Chondrocyte (in vitro differentiated cells): ENCODE measurements around the gene BCL2A1. TPM values are rescaled to one million over a fixed set of nuclear protein-coding genes. Genes with fewer than 3 reads are reported as not detected.
"Not testable (repeated sequence)": the region's sequence is repeated elsewhere in the genome, so short reads cannot be mapped to it uniquely, and the experiment has no call there.

Experiments used
- DNase-seq: peaks from one replicate; pipeline ENCODE4 v3.0.0; 2021; ENCODE audit warnings: mixed read lengths, low spot score
- H3K27ac Mint-ChIP-seq: one replicate; pipeline ENCODE4 v1.8.0; 2021; ENCODE audit warnings: mild to moderate bottlenecking, moderate library complexity, mixed read lengths; ENCODE audit not compliant: unreplicated experiment
- H3K27me3 Mint-ChIP-seq: 2 replicates; pipeline ENCODE4 v1.8.0; 2021; ENCODE audit warnings: low read depth, mixed read lengths
- H3K36me3 Mint-ChIP-seq: 2 replicates; pipeline ENCODE4 v1.8.0; 2021; ENCODE audit warnings: low read depth, mixed read lengths
- H3K4me1 Mint-ChIP-seq: 2 replicates; pipeline ENCODE4 v1.8.0; 2021; ENCODE audit warnings: low read depth, mild to moderate bottlenecking, mixed read lengths
- H3K4me3 Mint-ChIP-seq: one replicate; pipeline ENCODE4 v1.8.0; 2021; ENCODE audit warnings: mild to moderate bottlenecking, moderate library complexity, mixed read lengths; ENCODE audit not compliant: unreplicated experiment
- H3K9me3 Mint-ChIP-seq: 2 replicates; pipeline ENCODE4 v1.8.0; 2021; ENCODE audit warnings: low read depth, mixed read lengths
- total RNA-seq: library from RNA; stranded (reverse); gene quantifications from 3 replicates; pipeline ENCODE4 v1.2.1, GENCODE V29; 2021
- TF ChIP-seq, protein P1 (sequence below): fragments of 200-600 bp; sonication (generic); IDR thresholded peaks from 2 replicates; pipeline ENCODE4 v1.5.0; 2021; ENCODE audit warnings: antibody characterized with exemption, mild to moderate bottlenecking, moderate library complexity

Gene BCL2A1
- total RNA-seq, 1 donor from 2014 or later: not detected

DNA sequence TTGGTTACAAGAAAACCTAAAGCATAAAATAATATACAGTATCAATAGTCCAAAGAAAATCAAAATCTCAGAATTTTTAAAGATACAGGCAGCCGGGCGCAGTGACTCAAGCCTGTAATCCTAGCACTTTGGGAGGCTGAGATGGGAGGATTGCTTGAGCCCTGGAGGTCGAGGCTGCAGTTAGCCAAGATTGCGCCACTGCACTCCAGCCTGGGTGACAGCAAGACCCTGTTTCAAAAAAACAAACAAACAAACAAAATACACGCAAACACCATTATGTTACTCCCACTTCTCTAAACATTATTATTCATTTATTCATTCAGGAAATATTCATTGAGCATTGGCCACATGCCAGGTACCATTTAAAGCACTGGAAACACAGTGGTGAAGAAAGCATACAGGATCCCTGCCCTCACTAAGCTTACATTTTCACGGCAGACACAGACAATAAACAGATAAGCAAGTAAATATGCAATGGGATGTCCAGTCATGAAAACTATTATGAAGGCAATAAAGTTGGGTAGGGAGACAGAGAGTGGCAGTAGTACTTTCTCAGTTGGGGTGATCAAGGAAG, 6.7 kb downstream of the BCL2A1 start:
- no peak overlapping the region for H3K4me3 Mint-ChIP-seq
- no peaks in the 10 kb centered on the region for H3K27me3 Mint-ChIP-seq
- TF ChIP-seq, protein P1, sequence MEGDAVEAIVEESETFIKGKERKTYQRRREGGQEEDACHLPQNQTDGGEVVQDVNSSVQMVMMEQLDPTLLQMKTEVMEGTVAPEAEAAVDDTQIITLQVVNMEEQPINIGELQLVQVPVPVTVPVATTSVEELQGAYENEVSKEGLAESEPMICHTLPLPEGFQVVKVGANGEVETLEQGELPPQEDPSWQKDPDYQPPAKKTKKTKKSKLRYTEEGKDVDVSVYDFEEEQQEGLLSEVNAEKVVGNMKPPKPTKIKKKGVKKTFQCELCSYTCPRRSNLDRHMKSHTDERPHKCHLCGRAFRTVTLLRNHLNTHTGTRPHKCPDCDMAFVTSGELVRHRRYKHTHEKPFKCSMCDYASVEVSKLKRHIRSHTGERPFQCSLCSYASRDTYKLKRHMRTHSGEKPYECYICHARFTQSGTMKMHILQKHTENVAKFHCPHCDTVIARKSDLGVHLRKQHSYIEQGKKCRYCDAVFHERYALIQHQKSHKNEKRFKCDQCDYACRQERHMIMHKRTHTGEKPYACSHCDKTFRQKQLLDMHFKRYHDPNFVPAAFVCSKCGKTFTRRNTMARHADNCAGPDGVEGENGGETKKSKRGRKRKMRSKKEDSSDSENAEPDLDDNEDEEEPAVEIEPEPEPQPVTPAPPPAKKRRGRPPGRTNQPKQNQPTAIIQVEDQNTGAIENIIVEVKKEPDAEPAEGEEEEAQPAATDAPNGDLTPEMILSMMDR: no peak

GRCh38 chr15:79962921-79963320, 8.1 kb downstream of the BCL2A1 start:
- not testable (repeated sequence) for DNase-seq, H3K27ac Mint-ChIP-seq, H3K9me3 Mint-ChIP-seq, H3K4me3 Mint-ChIP-seq, H3K27me3 Mint-ChIP-seq, H3K36me3 Mint-ChIP-seq, H3K4me1 Mint-ChIP-seq

More for the DNA sequence above, 6.7 kb downstream of the BCL2A1 start:
- DNase-seq: no peak
- Mint-ChIP-seq H3K27ac (no peak overlapping the region), H3K36me3 (no peaks in the 10 kb centered on the region), H3K4me1 (no peaks in the 10 kb centered on the region), H3K9me3 (no peaks in the 10 kb centered on the region)

DNA sequence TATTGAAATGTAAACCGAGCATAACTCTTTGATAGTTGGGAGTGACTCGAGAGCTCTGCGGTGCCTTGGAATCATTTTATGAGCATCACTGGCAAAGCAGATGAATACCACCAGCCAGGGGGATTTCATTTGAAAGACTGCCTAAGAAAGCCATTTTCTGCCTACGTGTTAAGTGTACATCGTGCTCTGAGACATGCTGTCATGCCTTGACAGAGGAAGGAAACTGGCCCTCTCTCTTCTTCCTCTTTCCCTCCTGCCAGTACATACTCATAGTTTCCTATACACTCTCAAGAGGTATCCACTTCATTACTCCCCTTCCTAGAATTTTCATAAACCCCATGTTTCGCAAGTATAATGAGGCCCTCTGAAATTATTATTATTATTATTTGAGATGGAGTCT, 8.8 kb downstream of the BCL2A1 start:
- no peaks in the 10 kb centered on the region for H3K36me3 Mint-ChIP-seq
- H3K4me1 Mint-ChIP-seq: no peaks in the 10 kb centered on the region
- no peak for DNase-seq
- H3K4me3 Mint-ChIP-seq: no peak overlapping the region
- no peak overlapping the region for H3K27ac Mint-ChIP-seq
- no peaks in the 10 kb centered on the region for H3K9me3 Mint-ChIP-seq
- TF ChIP-seq, protein P1: no peak
- H3K27me3 Mint-ChIP-seq: no peaks in the 10 kb centered on the region

DNA sequence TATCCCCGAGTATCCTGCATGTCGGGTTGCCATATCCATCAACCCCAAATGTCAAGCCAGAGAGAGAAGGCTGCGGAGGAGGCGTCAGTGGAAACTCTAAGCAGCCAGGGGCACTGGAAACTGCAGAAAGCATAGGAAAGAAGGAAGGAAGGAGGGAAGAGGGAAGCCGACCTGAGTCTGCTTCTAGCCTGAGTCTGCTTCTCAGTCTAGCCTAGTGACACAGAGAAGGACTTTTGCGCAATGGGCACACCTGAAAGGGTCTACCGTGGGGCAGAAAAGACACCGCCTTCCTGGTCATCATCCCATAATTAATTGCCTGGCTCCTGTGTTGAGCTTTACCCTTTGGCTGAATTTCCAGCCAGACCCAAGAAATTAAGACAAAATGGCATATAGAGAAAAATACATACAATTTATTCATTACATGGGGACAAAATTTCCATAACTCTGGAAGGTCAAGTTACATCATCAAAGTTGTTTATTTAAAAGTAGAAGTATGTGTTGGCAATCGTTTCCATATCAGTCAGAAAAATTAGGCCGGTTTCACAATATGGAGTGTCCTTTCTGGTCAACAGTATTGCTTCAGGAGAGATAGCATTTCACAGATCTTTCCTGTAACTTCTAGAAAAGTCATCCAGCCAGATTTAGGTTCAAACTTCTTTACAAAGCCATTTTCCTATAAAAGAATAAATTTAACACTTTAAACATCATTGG, 10.3 kb downstream of the BCL2A1 start:
- TF ChIP-seq, protein P1: no peak
- H3K4me1 Mint-ChIP-seq: no peaks in the 10 kb centered on the region
- H3K27me3 Mint-ChIP-seq: no peaks in the 10 kb centered on the region
- no peaks in the 10 kb centered on the region for H3K9me3 Mint-ChIP-seq
- no peaks in the 10 kb centered on the region for H3K36me3 Mint-ChIP-seq
- no peak overlapping the region for H3K27ac Mint-ChIP-seq
- no peak overlapping the region for H3K4me3 Mint-ChIP-seq
- no peak for DNase-seq

DNA sequence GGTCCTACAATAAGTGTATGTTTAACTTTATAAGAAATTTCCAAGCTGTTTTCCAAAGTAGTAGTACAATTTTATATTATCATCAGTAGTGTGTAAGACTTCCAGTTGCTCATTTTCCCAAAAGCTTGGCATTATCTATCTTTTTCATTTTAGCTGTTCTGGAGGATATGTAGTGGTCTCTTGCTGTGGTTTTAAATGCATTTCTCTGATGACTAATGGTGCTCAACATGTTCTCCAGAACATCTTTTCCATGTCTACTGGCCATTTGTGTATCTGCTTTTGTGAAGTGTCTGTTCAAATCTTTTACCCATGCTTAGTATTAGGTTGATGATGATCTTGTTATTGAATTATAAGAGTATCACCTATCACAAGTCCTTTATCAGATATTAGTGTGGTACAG, 13.3 kb downstream of the BCL2A1 start:
- H3K36me3 Mint-ChIP-seq: no peaks in the 10 kb centered on the region
- H3K4me3 Mint-ChIP-seq: no peak overlapping the region
- H3K4me1 Mint-ChIP-seq: no peaks in the 10 kb centered on the region
- DNase-seq: no peak
- no peaks in the 10 kb centered on the region for H3K27me3 Mint-ChIP-seq
- H3K9me3 Mint-ChIP-seq: no peaks in the 10 kb centered on the region
- no peak overlapping the region for H3K27ac Mint-ChIP-seq
- TF ChIP-seq, protein P1: no peak
